Kidney epithelial cell (primary cell): ENCODE results near the gene VAV2. TPM values are rescaled to one million over a fixed set of nuclear protein-coding genes. Genes with fewer than 3 reads are reported as not detected.

Experiments
- DNase-seq: peaks from one replicate; pipeline ENCODE4 v3.0.0-alpha.2; 2010; ENCODE audit warnings: low read depth
- H3K27me3 ChIP-seq: 2 replicates; pipeline ENCODE4 v1.6.0; 2011; ENCODE audit warnings: low read length; ENCODE audit not compliant: control insufficient read depth, insufficient read depth
- H3K36me3 ChIP-seq: 2 replicates; pipeline ENCODE4 v1.5.1; 2011; ENCODE audit warnings: low read length; ENCODE audit not compliant: control insufficient read depth, insufficient read depth
- H3K4me3 ChIP-seq: 2 replicates; pipeline ENCODE4 v1.5.1; 2011; ENCODE audit warnings: low read depth, mild to moderate bottlenecking, control low read depth, low read length
- total RNA-seq: library from RNA; depleted of rRNA; stranded (reverse); fragments of >200 nt; gene quantifications from 2 replicates; pipeline ENCODE4 v1.2.3, GENCODE V29; 2015
- TF ChIP-seq, protein P1 (sequence below): IDR thresholded peaks from 2 replicates; pipeline ENCODE4 v1.5.1; 2011; ENCODE audit warnings: mild to moderate bottlenecking, moderate library complexity, low read length, control low read depth, inconsistent platforms; ENCODE audit not compliant: insufficient read depth, poor library complexity, severe bottlenecking

VAV2 gene
- total RNA-seq, 1 donor from 2014 or later = 37.8 TPM

- no peaks in the 10 kb centered on the region for H3K36me3 ChIP-seq
- DNase-seq = no peak
- TF ChIP-seq, protein P1, sequence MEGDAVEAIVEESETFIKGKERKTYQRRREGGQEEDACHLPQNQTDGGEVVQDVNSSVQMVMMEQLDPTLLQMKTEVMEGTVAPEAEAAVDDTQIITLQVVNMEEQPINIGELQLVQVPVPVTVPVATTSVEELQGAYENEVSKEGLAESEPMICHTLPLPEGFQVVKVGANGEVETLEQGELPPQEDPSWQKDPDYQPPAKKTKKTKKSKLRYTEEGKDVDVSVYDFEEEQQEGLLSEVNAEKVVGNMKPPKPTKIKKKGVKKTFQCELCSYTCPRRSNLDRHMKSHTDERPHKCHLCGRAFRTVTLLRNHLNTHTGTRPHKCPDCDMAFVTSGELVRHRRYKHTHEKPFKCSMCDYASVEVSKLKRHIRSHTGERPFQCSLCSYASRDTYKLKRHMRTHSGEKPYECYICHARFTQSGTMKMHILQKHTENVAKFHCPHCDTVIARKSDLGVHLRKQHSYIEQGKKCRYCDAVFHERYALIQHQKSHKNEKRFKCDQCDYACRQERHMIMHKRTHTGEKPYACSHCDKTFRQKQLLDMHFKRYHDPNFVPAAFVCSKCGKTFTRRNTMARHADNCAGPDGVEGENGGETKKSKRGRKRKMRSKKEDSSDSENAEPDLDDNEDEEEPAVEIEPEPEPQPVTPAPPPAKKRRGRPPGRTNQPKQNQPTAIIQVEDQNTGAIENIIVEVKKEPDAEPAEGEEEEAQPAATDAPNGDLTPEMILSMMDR = no peak
- H3K27me3 ChIP-seq = no peaks in the 10 kb centered on the region
- H3K4me3 ChIP-seq = no peak overlapping the region
Observed at GRCh38 chr9:133920471-133920870, 71.7 kb downstream of the VAV2 start.

DNA sequence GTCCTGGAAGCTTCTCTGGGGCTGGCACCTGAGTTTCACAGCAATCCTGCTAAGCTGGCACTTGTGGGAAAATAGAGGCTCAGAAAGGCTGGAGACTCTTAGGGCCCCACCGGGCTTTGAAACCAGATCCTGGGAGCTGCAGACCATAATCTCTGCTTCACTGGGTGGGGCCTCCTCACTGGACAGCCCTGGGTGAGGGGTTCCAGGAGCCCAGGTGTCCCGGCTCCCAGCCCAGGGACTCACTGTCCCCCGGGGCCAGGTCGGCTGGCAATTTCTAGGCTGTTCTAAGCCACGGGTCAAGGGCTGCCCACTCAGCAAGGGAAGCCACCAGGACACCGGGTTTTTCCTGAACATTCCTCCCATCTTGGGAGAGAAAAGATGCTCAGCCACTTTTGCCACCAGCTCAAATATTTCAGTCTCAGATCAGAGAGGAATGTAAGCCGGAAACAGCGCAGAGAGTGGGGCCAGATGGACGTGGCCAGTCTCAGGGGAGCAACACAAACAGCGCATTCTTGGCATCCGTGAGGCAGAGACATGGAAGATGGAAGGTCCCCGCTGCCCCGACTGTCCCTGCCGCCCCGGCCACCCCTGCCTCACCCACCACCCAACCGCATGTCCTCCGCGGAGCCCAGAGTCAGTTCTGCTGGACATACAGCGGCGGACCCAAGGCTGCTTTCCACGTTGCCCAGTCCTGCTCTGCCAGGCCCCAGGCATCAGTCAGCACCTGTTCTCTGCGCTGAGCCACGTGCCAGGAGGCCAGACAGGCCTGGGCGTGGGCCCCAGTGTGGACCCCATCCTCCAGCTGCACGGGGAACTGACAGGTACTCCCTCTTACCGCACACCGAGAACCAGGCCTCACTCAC is 72.6 kb downstream of the VAV2 start:
- Histone ChIP-seq H3K36me3 (no peaks in the 10 kb centered on the region), H3K4me3 (no peak overlapping the region), H3K27me3 (no peaks in the 10 kb centered on the region)
- TF ChIP-seq, protein P1 = no peak
- no peak for DNase-seq

- TF ChIP-seq, protein P1 = no peak
- no peaks in the 10 kb centered on the region for H3K36me3 ChIP-seq
- H3K4me3 ChIP-seq = no peak overlapping the region
- DNase-seq = no peak
- H3K27me3 ChIP-seq = no peaks in the 10 kb centered on the region
Observed at GRCh38 chr9:133918111-133918813, 73.9 kb downstream of the VAV2 start.

DNA sequence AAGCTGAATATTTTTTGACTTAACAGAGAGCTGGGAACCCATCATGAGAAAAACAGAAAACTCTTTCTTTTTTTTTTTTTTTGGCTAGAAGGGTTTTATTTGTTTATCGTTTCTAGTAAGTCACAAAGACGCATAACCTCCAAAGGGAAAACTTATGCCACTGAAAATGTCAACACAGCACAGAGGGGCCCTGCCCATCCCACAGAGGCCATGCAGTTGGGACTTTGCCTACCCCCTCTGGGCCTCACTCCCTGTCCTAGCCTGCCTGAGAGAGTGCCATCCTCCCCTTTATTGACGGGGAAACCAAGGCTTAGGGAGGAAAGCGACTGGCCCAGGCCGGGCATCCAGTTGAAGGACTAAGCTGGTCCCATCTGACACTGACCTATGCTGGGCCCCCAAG is 74.7 kb downstream of the VAV2 start:
- H3K36me3 ChIP-seq = no peaks in the 10 kb centered on the region
- no peak for DNase-seq
- no peak overlapping the region for H3K4me3 ChIP-seq
- no peaks in the 10 kb centered on the region for H3K27me3 ChIP-seq
- TF ChIP-seq, protein P1 = no peak

GRCh38 chr9:133916159-133916541 is 76.0 kb downstream of the VAV2 start:
- TF ChIP-seq, protein P1 = no peak
- H3K27me3 ChIP-seq = no peaks in the 10 kb centered on the region
- no peak overlapping the region for H3K4me3 ChIP-seq
- H3K36me3 ChIP-seq = no peaks in the 10 kb centered on the region
- DNase-seq = no peak
